MM.1S (cell line): ENCODE data around the gene GNGT1.

Source experiments
- EZH2 ChIP-seq: fragments of 300-600 bp; sonication (generic); optimal IDR thresholded peaks from 2 replicates; pipeline ENCODE3; 2017; ENCODE audit warnings: low read depth, mild to moderate bottlenecking, antibody characterized with exemption, low read length, mixed read lengths
- TF ChIP-seq, protein P1 (sequence below): fragments of 300-600 bp; sonication (generic); IDR thresholded peaks from 2 replicates; pipeline ENCODE4 v1.5.1; 2016; ENCODE audit warnings: antibody characterized with exemption, low read length, mixed read lengths

- TF ChIP-seq, protein P1, sequence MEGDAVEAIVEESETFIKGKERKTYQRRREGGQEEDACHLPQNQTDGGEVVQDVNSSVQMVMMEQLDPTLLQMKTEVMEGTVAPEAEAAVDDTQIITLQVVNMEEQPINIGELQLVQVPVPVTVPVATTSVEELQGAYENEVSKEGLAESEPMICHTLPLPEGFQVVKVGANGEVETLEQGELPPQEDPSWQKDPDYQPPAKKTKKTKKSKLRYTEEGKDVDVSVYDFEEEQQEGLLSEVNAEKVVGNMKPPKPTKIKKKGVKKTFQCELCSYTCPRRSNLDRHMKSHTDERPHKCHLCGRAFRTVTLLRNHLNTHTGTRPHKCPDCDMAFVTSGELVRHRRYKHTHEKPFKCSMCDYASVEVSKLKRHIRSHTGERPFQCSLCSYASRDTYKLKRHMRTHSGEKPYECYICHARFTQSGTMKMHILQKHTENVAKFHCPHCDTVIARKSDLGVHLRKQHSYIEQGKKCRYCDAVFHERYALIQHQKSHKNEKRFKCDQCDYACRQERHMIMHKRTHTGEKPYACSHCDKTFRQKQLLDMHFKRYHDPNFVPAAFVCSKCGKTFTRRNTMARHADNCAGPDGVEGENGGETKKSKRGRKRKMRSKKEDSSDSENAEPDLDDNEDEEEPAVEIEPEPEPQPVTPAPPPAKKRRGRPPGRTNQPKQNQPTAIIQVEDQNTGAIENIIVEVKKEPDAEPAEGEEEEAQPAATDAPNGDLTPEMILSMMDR = no peak
- no peak for TF ChIP-seq EZH2
These were observed 11.9 kb upstream of the GNGT1 start for GRCh38 chr7:93894426-93894825.
